ENCODE results near the gene CDK5R2.

The CDK5R2 gene

DNA sequence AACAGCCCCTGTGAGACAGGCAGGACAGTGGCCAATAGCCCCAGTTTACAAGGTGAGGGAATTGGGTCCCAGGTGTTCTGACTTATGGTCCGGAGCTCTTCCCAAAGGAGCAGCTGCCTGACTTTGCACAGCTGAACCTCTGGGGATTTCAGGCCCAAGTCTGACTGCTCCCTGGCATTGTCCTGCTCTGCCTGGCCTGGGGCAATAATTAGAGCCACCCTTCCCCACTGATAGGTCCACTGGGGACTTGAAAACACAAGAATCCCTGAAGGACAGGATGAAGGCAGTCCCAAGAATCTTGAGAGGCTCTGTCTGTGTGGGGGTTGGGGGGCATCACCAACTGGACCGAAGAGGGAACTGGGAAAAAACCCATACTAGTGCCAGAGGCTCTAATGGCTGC is 29.2 kb downstream of the CDK5R2 start:
- H3K4me3 Mint-ChIP-seq = no peak overlapping the region
- ATAC-seq (replicated peaks) = no peak

DNA sequence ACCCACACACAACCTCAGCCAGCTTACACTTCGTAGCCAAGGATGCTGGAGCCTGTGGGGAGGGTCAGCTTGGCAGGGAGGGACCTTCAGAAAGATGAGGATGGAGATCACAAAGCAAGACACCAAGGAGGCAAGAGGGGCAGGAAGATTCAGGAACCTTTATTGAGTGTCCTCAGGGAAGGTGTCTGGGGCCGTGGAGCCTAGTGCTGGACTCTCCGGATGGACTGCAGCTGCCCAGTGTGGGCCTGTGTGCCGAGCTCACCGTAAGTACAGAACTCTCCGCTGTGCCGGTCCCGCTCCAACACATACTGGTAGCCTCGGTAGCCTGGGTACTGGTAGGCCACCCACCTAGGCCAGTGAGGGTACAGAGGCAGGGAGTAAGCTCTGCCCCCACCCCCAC is 30.6 kb downstream of the CDK5R2 start:
- no peak overlapping the region for H3K27ac Mint-ChIP-seq
- H3K27me3 Mint-ChIP-seq = peaks cover 82 to 91% of the 10 kb centered on the region in 2 donors
- H3K4me1 Mint-ChIP-seq = peaks cover 10 to 15% of the 10 kb centered on the region in 2 donors
- ATAC-seq (replicated peaks) (no peak), DNase-seq (no peak)
- H3K9me3 Mint-ChIP-seq = no peaks in the 10 kb centered on the region
- no peaks in the 10 kb centered on the region for H3K36me3 Mint-ChIP-seq
- H3K4me3 Mint-ChIP-seq = no peak overlapping the region

More for the DNA sequence above, 29.2 kb downstream of the CDK5R2 start:
- Mint-ChIP-seq H3K9me3 (no peaks in the 10 kb centered on the region), H3K27me3 (peaks cover 79 to 91% of the 10 kb centered on the region in 2 donors), H3K4me1 (peaks cover 15 to 16% of the 10 kb centered on the region in 2 donors), H3K27ac (no peak overlapping the region), H3K36me3 (no peaks in the 10 kb centered on the region)
- DNase-seq = no peak

DNA sequence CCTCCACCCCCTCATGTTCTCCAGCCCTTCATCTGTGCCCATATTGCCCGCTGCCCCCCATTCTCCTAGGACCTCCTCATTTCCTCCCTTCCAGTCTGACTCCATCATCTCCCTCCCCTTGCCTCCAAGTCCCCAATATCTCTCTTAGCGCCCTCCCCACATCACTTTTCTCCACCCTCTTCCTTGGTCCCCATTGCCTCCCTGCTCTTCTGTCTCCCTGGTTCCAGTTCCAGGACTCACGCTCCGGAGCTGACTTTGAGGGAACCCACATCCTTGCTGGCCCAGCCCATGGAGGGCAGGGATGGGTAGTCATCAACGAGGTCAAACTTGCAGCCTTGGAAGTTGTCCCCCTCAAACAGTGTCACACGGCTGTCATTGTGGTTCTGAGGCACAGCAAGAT is 31.1 kb downstream of the CDK5R2 start:
- no peak for ATAC-seq (replicated peaks)
- DNase-seq = no peak
- peaks cover 84 to 93% of the 10 kb centered on the region in 2 donors for H3K27me3 Mint-ChIP-seq

DNA sequence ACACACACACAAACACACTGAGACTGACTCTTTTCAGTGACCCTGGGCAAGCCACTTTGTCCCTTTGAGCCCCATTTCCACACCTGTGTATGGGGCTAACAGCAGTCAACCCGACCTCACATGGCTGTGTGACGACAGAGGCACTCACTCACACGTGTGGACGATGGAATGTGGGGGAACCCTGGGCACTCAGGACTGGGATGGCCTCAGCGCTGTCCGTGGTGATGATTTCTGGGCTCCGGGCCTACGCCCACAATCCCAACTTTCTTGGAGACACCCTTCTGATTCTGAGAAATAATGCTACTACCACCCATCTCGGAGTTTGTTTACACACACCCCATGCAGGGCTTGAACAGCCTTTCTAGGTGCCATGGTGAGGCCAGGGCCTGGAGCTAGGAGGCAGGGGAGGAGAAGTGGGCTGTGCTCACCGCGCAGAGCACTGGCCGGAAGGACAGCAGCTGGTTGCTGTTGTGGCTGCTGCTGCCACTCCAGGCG is 32.3 kb downstream of the CDK5R2 start:
- H3K4me3 Mint-ChIP-seq = no peak overlapping the region
- no peak overlapping the region for H3K27ac Mint-ChIP-seq
- ATAC-seq (replicated peaks) (no peak), DNase-seq (no peak)
- H3K27me3 Mint-ChIP-seq = peaks cover 84 to 93% of the 10 kb centered on the region in 2 donors
- peaks cover 13 to 14% of the 10 kb centered on the region in 2 donors for H3K4me1 Mint-ChIP-seq
- no peaks in the 10 kb centered on the region for H3K9me3 Mint-ChIP-seq
- no peaks in the 10 kb centered on the region for H3K36me3 Mint-ChIP-seq

More for the DNA sequence above, 31.1 kb downstream of the CDK5R2 start:
- Mint-ChIP-seq H3K36me3 (no peaks in the 10 kb centered on the region), H3K4me3 (no peak overlapping the region), H3K9me3 (no peaks in the 10 kb centered on the region), H3K27ac (no peak overlapping the region), H3K4me1 (peaks cover 11 to 13% of the 10 kb centered on the region in 2 donors)

DNA sequence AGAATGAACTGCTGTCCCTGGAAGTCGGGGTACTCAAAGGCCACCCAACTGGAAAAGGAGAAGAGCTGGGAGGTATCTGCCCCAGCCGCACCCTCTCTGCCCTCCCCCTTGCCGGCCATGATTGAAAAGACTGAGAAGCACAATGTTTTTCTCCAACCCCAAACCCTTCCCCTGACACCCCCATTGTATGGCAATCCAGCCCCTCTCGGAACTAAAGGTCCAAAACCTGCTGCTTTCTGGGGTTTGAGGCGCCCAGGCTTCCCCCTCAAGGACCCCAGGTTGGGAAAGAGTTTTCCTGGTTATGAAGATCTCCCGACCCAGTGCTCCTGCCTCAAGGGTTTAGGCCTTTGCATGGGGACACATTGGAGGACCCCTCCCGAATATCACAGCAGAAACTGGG is 32.7 kb downstream of the CDK5R2 start:
- Mint-ChIP-seq H3K27me3 (peaks cover 84 to 93% of the 10 kb centered on the region in 2 donors), H3K27ac (no peak overlapping the region), H3K9me3 (no peaks in the 10 kb centered on the region), H3K36me3 (no peaks in the 10 kb centered on the region), H3K4me3 (no peak overlapping the region), H3K4me1 (peaks cover 14% of the 10 kb centered on the region in 2 donors)
- DNase-seq (no peak), ATAC-seq (replicated peaks) (no peak)

DNA sequence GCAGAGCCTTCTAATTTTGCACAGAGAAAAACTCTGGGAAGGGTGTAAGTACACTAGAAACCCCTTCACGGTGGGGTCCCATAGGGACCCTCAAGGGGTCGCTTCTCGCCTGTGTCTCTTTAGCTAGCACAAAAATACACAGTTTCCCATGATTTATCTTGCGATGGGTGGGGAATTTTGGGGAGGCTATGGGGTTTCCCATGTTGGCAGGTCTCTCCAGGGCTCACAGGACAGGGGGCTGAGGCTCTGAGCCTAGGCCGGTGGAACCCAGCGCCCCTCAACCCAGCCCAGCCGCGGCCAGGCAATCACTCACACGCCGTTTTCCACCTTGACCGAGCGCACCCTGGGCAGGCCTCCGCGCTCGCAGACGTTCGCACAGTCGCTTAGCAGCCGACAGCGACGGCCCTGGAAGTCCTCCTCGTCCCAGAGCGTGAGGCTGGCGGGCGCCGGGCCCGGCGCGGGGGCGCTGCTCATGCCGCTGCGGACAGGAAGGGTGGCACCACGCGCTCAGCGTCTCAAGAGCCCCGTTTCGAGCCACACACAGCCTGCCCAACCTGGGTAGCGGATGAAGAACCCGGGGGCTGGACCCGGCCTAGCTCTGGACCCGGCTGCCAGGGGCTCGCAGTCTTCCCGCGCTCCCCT is 33.4 kb downstream of the CDK5R2 start:
- H3K4me1 Mint-ChIP-seq = peaks cover 14 to 15% of the 10 kb centered on the region in 2 donors
- H3K27me3 Mint-ChIP-seq = peaks cover 84 to 93% of the 10 kb centered on the region in 2 donors
- ATAC-seq (replicated peaks) (peak in 1 of 2 donors; percentile 5), DNase-seq (no peak)
- peak overlapping the region; percentile 25 for H3K27ac Mint-ChIP-seq
- no peaks in the 10 kb centered on the region for H3K9me3 Mint-ChIP-seq
- H3K4me3 Mint-ChIP-seq = peak overlapping the region in 1 of 2 donors; percentile 26
- no peaks in the 10 kb centered on the region for H3K36me3 Mint-ChIP-seq

DNA sequence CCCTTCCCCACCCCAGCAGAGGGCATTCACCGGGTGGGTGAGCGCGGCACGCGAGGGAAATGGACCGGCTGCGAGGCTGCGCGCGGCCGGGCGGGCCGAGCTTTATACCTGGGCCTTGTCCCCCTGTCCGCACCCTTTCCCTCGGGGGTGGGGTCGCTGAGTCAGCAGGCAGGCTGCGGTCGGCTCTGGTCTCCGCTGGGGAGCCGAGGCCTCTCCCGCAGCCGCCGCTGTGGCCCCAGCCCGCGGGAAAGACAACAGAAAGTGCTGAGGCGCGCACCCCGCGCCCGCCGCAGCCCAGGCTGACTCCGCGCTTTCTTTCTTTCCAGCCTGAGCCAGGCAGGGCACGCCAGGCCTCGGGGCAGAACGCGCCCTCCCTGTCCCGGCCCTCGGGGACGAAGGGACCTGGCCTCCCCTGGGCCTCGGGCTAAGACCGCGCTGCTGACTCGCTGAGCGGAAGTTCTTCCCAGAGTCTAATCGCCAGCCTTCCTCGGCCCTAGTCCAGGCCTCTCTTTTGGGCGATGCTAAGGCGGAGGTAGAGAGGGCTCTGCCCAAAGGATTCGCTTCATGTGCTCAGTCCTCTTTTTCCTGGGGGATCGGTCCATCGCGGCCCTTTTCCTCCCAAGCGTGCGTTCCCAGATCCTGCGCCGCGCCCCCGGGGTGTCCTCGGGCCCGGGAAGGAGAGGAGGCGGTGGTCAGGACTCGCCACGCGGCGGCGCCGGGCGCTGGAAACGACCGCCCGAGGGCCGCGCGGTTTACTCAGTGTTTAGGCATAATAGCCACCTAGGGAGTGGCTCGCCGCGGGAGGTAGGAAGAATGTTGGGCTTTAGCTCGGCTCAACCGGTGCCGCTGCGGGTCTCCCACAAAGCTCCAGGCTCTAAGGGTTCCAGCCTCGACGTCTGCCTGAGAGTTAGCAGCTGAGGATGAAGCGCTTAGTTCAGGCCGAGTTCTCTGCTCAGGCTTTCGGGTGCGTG is 34.2 kb downstream of the CDK5R2 start, which contains the start of gene CRYBA2:
Gene CRYBA2, minus strand, starts transcription at position 78 of the 971 bp plus-strand sequence. CDS start 246 bp downstream, outside the sequence.
- Mint-ChIP-seq H3K27ac (peak within 1 kb of the TSS; percentile 25), H3K4me3 (peak within 1 kb of the TSS; percentile 50 to 74)
- no peak for DNase-seq

DNA sequence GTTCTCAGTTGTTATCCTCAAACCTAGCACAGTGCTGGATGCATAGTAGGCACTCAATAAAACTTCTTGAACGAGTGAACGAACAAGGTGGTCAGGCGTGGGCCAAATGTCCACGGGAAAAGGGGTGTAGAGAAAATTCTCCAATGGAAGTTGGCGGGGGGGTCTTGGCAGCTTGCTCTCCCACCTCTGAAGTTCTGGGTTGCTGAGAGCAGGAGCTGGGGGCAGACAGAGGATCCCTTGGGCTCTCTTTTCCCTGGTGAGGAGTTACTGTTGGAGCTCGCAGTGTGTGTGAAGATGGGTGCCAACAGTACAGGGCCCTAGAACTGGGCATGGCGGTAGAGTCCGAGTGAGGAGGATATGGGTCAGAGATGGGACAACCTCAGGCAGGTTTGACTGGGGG is 36.1 kb downstream of the CDK5R2 start:
- Mint-ChIP-seq H3K27me3 (peaks cover 83 to 95% of the 10 kb centered on the region in 2 donors), H3K27ac (no peak overlapping the region), H3K4me3 (no peak overlapping the region), H3K36me3 (no peaks in the 10 kb centered on the region), H3K4me1 (peaks cover 17 to 23% of the 10 kb centered on the region in 2 donors), H3K9me3 (no peaks in the 10 kb centered on the region)
- peak in 1 of 2 donors; percentile 20 for ATAC-seq (replicated peaks)
- DNase-seq = no peak

More for the DNA sequence above, 34.2 kb downstream of the CDK5R2 start, which contains the start of gene CRYBA2:
- no peaks in the 10 kb centered on the region for H3K9me3 Mint-ChIP-seq
- peaks cover 14 to 15% of the 10 kb centered on the region in 2 donors for H3K4me1 Mint-ChIP-seq
- no peaks in the 10 kb centered on the region for H3K36me3 Mint-ChIP-seq
- H3K27me3 Mint-ChIP-seq = peaks cover 87 to 97% of the 10 kb centered on the region in 2 donors
- ATAC-seq (replicated peaks) = no peak

DNA sequence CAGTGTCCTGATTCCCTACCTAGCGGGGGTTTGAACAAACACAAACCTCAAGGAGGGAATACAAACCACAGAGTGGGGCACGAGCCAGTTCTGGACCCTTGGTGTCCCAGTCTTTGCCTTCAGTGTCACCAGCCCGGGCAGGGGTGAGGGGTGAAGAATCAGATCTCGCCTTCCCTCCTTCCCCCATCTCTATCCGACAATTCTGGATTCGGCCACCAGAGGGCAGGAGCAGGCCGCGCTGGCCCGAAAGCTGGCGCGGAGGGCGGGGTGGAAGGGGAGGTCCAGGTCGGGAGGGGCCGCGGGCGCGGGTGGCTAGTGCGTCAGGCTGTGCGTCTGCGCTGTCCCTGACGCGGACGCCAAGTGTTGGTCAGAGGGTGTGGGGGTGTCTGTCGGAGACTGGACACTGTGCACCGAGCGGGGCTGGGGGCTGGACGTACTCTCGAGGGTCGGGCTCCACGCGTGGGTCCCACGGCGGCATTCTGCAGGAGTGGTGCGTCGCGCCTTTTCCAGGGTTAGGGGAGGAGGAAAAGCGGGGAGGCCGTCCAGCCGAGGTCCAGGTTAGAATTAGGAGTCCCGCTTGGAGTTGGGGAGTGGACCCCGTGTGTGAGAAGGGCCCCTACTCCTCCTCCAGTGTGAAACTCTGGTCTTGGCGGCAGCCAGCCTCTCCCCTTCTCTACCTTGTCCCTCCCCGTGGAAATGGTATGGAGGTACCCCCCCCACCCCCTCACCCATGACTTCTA is 36.7 kb downstream of the CDK5R2 start:
- peaks cover 17 to 23% of the 10 kb centered on the region in 2 donors for H3K4me1 Mint-ChIP-seq
- ATAC-seq (replicated peaks) (peak; percentile 72 to 74), DNase-seq (peak; percentile 71)
- H3K27me3 Mint-ChIP-seq = peaks cover 85 to 95% of the 10 kb centered on the region in 2 donors
- H3K9me3 Mint-ChIP-seq = no peaks in the 10 kb centered on the region
- H3K27ac Mint-ChIP-seq = no peak overlapping the region
- H3K4me3 Mint-ChIP-seq = peak overlapping the region; percentile 56 to 67
- no peaks in the 10 kb centered on the region for H3K36me3 Mint-ChIP-seq

DNA sequence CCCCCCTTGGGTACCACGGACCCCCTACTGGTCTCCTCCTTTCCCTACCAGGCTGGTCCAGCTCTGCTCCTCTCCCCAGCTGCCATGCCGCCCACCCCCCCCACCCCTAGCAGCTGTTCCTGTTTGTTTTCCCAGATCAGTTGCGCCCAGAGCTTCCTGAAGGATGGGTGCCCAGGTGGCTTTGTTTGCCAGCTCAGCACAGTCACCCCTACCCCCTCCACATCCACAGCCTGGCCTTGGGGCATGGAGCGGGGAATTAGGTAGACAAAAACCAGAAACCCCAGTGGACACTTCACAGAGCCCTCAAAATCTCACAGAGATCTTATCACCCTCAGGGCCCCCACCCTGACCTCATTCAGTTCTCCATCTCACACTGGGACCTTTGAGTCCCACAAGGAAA is 37.5 kb downstream of the CDK5R2 start:
- peaks cover 17 to 27% of the 10 kb centered on the region in 2 donors for H3K4me1 Mint-ChIP-seq
- no peaks in the 10 kb centered on the region for H3K9me3 Mint-ChIP-seq
- H3K36me3 Mint-ChIP-seq = no peaks in the 10 kb centered on the region
- DNase-seq = no peak
- H3K4me3 Mint-ChIP-seq = no peak overlapping the region
- peaks cover 82 to 92% of the 10 kb centered on the region in 2 donors for H3K27me3 Mint-ChIP-seq
- no peak for ATAC-seq (replicated peaks)
- no peak overlapping the region for H3K27ac Mint-ChIP-seq

DNA sequence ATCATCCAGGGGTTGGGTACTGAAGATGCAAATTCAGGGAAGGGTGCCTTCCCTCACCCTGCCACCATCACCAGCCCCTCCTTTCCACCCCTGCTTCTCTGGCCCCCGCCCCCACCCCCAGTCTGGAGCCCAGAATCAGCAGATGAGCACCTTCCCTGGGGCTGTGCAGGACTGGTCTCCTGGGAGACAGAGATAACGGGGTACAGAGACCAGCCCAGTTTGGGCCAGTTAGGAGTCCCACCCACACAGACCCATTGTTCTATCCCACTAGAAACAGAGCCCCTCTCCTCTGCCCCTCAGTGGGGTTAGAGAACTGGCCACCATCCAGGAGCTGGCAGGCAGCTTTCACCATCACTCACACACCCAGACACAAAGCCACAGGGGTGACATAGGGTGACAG is 38.3 kb downstream of the CDK5R2 start:
- H3K4me1 Mint-ChIP-seq = peaks cover 23 to 35% of the 10 kb centered on the region in 2 donors
- DNase-seq (no peak), ATAC-seq (replicated peaks) (no peak)
- H3K27ac Mint-ChIP-seq = no peak overlapping the region
- no peak overlapping the region for H3K4me3 Mint-ChIP-seq
- peaks cover 84 to 92% of the 10 kb centered on the region in 2 donors for H3K27me3 Mint-ChIP-seq
- H3K36me3 Mint-ChIP-seq = no peaks in the 10 kb centered on the region
- no peaks in the 10 kb centered on the region for H3K9me3 Mint-ChIP-seq

DNA sequence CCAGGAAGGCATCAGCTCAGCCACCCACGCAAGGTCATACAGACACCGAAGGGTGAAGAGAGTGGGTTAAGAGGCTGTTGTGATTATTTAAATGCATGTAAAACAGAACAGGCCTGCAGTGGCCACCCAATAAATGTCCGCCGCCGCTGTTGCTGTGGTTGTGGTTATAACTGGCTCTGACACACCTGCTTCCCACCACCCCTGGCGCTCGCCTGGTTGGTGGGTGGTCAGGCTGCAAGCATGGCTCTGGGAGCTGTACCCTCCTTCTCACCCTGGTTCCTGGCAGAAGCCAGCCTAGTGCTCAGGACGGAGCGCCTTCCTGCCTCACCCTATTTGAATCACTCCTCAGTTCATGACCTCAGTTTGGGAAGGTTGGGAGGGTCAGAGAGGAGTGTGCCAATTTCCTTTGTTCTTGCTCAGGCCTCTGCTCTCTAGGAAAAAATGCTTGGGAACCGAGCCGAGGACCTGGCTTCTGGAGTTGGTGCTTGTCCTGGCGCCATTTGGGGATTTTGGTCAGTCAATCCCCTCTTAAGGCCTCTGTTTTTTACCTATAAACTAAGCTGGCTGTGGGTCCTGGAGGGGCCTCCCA is 39.0 kb downstream of the CDK5R2 start:
- H3K4me1 Mint-ChIP-seq = peaks cover 25 to 36% of the 10 kb centered on the region in 2 donors
- no peak overlapping the region for H3K4me3 Mint-ChIP-seq
- H3K27me3 Mint-ChIP-seq = peaks cover 90 to 95% of the 10 kb centered on the region in 2 donors
- H3K36me3 Mint-ChIP-seq = no peaks in the 10 kb centered on the region
- H3K27ac Mint-ChIP-seq = no peak overlapping the region
- no peak for DNase-seq
- H3K9me3 Mint-ChIP-seq = no peaks in the 10 kb centered on the region
- ATAC-seq (replicated peaks) = no peak

DNA sequence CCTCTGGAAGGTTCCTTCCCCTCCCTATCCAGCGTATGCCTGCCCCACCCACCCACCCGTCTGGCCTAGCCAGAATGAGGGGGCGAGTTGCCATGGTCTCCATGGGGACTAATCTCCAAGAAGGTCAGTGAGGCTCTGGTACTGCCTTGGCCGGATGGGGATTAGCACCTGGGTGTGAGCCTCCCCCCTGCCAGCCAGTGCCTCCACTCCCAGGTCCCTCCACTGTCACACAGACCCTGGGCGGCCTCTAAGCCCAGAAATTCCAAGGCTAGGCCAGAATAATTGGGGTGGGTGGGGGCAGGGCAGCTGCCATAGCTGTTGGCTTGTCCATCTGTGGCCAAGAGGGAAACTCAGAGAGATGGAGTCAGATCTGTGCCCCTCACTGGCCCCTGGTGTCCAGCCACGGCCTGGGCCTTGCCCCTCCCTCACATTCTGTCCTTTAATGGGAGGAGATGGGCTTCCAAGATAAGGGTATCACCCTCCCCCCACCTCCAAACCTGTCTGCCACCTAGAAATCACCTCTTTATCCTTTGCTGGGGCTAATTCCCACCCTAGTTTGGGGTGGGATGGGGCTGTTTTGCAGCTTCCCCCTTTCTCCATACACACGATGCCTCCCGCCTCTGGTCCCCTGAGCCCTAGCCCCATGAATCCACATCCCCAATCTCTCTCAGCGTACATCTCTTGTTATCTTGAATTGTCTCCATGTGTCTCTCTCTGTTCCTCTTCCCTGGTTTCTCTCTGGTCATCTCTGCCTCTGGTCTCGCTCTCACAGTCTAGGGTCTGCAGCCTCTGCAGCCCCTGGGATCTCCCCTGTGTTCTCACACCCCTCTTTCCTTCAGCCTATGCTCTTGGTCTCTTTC is 39.8 kb downstream of the CDK5R2 start:
- Mint-ChIP-seq H3K9me3 (no peaks in the 10 kb centered on the region), H3K36me3 (no peaks in the 10 kb centered on the region), H3K27me3 (peaks cover 90 to 95% of the 10 kb centered on the region in 2 donors), H3K4me1 (peaks cover 25 to 37% of the 10 kb centered on the region in 2 donors), H3K4me3 (no peak overlapping the region), H3K27ac (no peak overlapping the region)
- ATAC-seq (replicated peaks) (no peak), DNase-seq (no peak)

Measured in stimulated activated naive B cell treated with anti-CD40 and anti-IgM and Interleukin-4, amounts not matched to agents 10 μg/mL and 1 μg/mL and 100 μg/mL, for 72 hours (primary cell).